ENCODE data around the gene PARS2.

The PARS2 gene

DNA sequence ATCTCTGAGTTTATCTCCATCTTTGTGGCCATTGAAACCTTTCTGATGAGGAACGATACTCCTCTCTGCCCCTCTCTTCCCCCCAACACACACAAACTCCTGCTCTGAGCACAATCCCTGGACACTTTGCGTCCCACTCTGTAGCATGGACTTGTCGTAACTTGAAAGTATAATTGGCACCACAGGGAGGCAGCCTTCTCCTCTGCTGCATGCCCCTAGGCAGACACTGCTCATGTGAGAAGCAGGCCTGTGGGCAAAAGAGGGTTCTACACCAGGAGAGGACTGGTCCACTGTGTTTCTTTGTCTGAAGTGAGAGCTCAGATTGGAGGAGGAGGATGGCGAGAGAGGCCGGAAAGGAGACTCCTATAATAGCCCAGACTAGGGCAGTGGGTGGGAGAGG, 3.8 kb upstream of the PARS2 start:
- DNase-seq: no peak

DNA sequence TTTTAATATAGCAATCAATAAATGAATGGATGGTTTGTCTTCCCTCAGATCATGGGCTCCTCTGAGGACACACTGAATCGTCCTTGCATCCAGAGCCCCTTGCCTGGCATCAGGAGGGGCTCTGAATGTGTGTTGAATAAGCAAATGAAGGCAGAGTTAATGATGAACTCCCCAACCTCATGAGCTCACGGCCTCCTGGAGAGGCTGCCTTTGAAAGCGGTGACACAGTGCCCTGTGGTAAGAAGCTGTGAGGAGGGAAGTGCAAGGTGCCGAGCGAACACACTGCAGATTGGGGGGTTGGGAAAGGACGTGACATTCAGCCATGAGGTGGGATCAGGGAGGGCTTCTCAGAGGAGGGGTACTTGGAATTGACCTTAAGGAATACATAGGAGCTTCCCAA, 3.2 kb upstream of the PARS2 start:
- DNase-seq: no peak

DNA sequence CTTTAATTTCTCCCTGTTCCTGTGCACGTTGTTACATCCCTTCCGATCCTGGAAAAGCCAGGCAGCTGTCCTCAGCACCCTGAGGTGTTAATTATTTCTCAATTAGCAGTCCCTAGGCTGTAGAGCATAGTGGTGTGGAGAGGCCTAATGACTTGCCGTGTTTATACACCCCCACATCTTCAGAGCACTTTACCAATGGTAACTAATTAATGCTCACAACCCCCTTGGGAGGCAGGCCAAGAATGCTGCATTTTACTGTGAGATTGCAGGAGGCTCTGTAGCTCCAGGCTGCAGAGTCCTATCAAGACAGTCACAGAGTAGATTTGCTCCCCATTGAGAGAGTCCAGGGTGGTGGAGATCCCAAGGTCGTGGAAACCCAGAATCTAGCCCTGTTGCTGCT, 2.4 kb upstream of the PARS2 start:
- DNase-seq: no peak

DNA sequence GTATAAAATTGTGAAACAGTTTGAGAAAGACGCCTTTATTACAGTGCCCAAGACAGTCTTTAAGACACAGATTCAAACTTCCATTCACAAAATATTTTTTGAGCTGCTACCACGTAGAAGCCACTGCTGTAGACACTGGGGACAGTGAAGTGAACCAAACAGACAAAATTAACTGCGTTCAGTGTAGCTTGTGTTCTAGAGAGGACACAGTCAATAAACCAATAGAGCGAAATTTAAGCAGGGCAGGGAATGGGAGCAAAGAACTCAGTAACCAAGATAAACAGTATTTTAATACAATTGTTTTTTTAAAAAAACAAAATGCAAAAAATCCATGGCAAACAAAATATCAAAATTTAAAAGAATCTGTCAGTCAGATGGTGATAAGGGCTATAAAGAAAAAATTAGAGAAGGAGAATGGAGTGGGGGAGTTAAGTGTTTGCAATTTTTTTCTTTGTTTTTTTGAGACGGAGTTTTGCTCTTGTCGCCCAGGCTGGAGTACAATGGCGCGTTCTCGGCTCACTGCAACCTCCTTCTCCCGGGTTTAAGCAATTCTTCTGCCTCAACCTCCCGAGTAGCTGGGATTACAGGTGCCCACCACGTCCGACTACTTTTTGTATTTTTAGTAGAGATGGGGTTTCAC, 719 bp upstream of the PARS2 start:
- no peak for DNase-seq

DNA sequence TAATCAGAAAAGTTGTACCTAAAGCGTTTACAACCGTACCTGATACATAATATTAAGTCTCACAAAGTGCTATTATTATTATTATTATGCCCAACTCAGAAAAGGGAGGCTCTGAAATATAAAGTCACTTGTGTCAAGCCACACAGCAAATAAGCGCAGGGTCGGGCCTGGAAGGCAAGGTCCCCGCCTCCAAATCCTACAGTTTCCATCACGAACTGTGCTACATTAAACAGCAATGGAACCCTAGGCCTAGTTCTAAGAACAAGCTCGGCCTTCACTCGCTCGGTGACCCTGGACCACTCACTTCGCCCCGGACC, 549 bp downstream of the PARS2 start:
- DNase-seq: no peak

DNA sequence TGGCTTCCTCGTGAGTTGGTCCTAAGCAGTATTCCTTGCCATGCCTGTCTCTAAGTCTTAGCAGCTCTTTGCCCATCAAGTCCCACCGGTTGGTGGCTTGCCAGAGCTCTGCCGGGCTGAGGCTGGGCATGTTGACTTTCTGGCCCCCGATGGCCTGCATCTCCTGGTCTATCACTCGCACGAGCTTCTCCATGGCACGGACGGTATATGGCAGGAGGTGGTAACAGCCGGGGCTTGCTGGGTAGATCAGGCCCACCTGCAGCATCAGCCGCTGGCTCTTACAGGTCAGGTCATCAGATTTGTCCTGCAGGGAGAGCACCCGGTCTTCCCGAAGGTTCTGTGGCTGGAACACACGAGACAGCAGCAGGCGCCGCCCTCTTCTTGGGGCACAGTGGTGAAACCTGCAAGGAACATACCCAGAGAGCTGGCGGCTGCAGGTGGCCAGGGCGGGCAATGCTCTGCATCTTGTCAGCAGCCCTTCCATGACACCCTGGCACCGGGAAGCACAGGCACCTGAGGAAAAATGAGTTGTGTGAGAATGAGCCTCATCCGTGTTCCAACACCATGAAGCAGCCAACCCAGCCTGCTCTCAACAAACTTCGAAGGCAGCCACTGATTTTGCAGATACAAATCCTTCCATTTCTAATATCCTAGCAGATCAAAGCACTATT, 5.5 kb downstream of the PARS2 start:
- no peak for DNase-seq

DNA sequence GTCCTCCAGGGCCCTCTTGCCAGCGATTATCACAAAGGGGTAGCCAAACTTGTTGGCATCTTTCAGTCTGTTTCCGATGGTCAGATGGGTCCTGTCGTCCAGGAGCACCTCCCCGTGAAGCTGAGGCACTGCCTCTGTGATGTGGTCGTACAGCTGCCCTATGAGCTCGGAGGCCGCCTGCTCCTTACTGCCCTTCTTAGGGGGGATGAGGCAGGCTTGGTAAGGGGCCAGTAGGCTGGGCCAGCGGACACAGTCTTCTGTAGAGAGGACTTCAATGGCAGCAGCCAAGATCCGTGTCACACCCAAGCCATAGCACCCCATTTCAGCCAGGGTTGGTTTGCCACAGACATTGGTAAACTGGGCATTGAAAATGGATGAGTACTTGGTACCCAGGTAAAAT, 6.5 kb downstream of the PARS2 start:
- DNase-seq: no peak

DNA sequence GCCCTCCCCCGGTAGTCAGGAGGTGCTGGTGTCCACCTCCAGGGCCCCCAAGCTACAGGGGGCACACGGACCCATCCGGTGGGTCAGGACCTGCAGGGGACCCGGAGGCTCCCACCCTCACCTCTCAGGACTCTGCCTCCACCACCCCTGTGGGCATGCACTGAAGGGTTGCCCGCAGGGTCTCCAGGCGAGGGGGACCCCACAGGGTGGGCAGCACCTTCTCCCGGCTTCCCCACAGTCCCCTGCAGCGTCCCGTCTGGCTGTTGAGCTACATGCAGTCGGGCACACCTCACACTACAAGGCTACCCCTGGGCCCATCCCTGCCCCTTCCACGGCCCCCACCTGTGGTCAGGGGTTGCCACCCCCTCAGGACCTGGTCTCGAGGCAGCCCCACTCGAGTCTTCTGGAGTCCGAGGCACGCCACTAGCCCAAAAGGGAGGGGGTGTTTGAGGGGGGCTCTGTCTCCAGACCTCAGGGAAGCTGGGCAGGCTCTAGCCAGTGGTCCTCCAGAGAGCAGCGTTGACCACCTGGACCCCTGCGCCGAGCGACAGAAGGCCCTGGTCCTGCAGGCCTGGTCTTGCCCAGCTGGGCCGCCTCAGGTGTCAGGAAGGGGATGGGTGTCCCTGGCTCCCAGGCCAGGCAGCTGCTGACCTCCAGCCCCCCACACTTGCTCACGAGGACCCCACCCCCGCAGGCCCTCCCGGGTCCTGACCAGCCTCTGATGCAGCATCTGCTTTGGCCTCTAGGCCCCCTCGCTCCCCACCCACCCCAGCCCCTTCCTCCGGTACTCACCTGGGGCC, 9.6 kb downstream of the PARS2 start:
- no peak for DNase-seq

DNA sequence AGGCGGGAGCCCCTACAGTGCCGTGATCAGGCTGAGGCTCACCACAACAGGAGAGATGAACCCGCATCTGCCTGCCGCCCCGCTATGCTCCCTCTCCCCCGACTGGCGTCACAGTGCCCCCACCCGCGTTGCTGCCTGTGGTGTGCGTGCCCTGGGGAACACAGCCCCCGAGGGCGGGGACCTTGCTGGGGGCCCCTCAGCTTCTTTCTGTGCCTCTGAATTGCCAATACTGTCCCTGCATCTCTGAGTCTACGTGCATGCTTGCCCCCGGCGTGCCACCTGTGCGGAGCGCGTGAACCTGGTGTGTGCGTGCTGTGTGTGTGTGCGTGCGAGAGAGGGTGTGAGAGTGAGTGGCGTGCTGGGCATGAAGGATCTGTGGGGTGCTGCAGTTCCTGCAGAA, 10.3 kb downstream of the PARS2 start:
- DNase-seq: no peak

DNA sequence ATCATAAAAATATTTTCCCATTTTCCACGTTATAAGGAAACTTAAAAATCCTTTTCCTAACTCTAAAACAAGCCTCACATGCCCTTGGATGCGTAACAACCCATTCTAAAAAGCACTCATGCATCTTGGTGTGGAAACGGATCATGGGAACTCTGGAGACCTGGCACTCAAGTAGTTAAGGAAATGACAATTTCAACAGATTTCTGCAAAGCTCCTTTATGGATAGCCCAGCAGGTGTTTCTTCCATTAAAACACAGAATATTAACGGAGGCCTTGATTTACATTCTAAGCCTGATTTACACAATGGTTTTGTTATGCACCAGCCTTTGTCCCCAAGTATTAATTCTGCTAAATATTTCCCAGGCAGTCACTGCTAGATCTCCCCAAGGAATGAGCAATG, 12.9 kb downstream of the PARS2 start:
- DNase-seq: no peak

DNA sequence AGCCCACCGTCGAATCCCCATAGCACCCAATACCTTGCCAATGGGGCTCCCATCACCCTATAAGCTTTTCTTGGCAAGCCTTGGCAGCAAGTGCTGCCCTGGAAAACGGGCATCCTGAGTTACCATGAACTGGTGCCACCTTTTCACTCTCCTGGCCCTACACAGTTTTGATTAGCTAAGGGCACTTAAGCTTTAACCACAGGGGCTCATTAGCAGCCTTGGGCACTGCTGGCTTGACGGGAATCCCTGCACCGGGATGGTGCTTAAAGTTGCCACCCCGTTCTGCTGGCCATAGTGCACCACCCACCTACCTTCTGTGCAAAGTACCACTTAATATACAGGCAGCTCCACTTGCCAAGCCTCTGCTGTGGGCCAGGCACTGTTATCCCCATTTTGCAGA, 13.7 kb downstream of the PARS2 start:
- no peak for DNase-seq

DNA sequence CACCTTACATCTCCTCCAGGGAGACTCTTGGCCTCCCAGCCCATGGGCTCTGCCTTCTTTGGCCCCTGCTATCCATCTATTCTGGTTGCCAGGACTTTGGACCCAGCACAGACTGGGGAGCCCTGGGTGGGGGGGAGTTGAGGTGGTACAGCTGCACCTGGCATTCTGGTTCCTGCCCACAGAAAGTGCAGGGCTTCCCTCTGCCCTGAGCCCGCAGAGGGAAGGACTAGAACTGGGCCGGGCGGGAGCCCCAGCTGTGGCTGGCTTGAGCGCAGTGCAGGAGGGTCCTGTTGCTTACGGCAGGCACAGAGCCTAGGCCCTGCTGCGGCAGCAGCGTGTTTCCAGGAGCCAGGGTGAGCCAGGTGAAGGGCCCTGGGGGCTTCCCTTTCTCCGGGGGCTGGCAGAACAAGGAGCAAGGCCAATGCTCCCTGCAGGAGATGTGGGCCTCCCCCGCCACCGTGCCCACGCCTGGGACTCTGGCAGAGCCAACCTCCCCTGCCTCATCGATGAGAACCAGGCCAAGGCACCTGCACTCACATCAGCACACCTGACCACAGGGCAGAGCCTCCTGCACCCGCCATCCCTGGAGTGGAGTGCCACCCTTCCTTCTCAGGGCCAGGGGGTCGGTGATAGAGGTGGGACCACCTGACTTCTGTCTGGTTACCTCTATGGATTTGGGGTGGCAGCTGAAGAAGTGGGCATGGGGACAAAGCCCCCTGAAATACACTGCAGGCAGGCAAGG, 16.1 kb downstream of the PARS2 start:
- DNase-seq: no peak

DNA sequence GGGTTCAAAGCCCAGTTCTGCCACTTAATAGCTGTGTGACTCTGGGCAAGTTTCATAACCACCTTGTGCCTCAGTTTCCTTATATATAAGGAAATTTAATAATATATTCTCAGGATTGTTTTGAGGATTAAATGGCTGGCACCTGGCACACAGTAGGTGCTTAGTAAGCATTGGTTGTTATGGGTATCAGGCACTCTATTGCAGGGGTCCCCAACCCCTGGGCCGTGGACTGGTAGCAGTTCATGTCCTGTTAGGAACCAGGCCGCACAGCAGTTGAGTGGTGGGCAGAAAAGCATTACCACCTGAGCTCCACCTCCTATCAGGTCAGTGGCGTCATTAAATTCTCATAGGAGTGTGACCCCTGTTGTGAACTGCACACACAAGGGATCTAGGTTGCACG, 18.5 kb downstream of the PARS2 start:
- DNase-seq: no peak

DNA sequence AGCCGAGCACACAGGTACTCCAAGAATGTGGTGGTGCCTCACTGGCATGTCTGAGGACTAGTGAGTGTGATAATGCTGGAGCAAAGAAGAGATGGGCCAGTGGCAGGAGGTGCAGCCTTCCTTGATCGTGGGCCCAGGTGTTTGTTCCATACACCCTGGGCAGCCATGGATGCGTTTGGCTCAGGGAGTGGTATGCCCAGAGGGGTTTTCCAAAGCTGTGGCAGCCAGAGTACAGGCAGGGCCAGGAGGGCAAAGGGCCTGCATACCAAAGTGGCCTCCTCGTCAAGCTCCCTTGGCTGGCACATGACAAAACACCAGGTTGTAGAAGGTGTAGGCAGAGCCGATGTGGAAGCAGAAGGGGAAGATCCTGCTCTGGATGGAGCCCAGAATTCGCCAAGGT, 19.0 kb downstream of the PARS2 start:
- DNase-seq: no peak

DNA sequence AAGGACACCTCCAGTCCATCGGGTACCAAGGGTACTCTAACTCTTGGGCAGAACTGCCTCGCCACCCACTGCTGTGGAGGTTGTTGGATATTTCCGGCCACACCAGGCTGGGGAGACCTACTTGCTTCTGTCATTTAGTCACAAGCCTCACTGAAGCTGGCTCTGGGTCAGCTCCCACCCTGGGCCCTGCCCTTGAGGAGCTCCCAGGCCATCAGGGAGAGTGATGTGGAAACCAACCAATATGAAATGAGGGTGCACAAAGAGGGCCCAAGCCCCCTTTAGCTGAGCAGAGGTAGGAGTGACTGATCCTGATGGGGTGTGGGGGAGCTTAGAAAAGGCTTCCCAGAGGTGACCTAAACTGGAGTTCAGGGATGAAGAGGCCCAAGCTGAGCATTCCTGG, 19.6 kb downstream of the PARS2 start:
- no peak for DNase-seq

DNA sequence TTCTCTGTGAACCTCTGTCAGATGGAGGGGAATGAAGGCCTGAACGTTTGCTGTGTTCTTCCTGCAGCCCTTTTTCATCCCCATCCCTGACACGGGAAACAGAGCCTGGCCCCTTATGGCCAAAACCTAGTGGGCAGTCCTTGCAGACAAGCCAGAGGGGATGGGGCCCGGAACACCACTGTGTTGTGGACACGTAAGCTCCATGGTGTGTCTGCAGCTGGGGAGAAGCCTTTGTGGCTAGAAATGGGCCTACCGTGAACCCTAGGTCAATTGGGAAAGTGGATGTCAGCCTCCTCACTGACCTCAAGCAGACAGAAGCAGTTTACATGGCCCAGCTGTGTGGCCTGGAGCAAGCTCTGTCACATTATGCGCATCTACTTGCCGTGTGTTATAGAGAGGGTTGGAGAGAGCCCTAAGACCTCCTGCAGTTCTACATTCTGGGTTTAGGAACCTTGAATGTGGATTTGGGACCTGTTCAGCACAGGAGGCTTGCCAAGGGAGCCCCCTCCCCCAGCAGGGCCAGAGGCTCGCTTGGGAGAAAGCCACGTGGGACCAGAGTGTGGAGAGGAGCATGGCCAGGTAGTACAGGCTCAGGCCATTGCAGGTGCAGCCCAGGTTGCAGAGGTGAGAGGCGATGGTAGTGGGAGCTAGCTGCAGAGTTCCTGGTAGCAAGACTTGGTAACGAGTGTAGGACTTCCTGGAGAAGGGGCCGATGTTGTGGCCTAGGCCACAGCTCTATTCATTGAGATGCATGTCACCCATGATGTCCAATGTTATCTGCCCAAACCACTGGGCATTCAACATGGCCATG, 20.7 kb downstream of the PARS2 start:
- no peak for DNase-seq

DNA sequence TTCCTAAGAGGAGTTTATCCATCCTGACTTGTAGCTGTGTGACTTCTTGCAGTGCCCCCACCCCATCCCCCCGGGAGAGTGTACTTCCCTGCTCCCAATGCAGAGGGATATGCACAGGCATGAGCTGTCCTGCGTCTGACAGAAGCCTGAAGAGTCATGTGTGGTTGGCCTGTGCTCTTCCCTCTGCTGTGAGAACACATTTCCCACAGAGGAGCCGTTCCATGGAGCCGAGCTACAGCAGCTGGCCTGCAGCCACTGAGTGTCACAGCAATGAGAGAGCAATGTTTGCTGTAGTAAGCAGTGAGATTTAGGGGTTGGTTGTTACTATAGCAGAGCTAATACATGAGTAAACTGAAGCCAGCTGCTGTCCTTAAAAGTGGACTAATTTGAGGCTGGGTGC, 22.0 kb downstream of the PARS2 start:
- DNase-seq: no peak

DNA sequence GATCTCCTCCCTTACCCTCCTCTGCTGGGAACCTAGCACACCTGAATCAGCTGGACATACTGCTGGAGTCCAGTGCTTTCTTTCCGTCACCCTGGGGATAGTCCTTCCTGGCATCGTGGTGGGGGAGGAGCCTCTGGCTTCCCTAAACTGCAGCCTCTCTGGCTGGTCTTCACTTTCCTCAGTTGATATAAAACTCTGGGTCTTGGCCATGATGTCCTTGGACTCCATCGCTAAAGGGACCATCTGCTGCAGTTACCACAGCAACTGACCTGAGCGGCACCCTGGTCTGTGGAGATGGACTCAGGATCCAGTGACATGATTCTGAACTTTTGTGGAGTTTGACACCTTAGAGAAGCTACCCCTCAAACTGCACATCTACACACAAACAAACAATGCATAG, 22.8 kb downstream of the PARS2 start:
- DNase-seq: no peak

DNA sequence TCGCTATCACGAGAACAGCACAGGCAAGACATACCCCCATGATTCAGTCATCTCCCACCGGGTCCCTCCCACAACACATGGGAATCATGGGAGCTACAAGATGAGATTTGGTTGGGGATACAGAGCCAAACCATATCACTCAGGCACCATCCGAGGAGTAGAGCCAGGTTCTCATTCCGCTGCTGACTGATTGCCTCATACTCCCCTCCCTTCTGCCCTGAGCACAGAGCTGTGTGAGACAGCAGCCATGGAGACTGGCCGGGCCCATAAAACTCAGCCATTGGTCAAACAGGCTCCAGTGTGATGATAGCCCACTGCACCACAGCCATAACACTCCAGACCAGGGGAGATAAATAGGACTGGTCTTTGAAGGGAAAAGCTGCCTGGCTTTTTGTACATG, 26.1 kb downstream of the PARS2 start:
- no peak for DNase-seq

DNA sequence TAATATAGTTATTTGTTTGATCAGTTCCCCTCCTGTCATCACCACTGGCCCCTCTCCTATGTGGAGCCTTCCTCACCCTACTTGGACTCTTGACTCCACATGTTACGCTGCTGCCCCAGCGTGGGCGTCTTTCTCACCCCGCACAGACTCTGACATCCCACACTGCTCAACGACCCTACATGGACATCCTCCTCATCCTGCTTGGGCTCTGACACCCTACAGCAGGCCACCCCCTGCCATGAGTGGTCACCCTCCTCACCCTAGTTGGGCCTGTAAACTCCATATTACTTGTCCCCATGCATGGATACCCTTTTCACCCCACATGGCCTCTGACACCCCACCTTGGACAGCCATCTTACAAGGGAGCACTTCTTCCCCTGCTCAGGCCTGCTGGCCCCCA, 27.6 kb downstream of the PARS2 start:
- DNase-seq: no peak

DNA sequence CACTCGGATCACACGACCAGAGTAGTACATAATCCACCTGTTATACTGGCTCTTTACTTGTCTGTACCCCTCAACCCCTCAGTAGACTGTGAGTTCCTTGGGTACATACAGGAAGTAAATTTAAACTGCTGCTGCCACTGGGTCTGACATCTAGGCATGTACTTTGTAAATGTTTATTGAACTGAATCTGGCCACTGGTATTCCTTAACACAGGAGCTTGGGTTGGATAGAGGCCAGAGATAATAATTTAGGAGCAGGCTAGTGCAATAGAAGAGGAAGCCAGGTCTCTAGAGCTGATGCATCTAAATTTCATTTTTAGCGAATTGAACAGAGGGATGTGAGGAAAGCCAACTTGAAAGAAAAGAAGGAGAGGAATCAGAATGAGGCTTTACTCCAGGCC, 36.3 kb downstream of the PARS2 start:
- no peak for DNase-seq

DNA sequence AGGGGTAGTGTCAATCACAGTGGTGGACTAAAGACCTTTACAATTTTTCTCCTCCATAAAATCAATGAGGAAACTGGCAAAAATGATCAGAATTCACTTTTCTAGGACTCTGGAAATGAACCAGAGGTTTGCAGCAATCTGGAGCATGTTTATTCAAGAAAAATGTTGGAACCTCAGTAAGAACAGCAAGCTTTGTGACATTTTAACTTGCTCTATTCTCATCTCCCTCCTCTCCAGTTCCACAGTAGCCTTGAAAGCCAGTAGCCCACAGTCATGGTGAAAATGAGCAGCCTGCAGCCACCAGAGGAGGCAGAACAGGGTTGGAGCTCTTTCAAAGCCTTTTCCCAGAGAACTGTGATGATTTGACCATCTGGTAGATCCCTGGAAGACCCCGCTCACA, 39.6 kb downstream of the PARS2 start:
- DNase-seq: no peak

DNA sequence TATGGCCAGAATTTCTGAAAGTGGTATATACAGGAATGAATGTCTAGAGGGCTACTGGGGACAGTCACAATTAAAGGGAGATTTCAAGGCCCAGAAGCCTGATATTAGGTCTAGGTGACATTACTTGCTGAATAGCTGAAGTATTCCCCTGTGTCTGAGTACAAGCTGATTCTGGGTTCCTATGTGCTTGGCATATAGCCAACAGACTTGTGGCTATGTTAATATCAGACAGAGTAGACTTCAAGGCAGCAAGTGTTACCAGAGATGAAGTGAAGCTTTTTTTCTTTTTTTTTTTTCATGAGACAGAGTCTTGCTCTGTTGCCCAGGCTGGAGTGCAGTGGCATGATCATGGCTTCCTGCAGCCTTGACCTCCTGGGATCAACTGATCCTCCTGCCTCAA, 40.3 kb downstream of the PARS2 start:
- DNase-seq: no peak
